HTR-8/SVneo (cell line): Measurements from ENCODE around the gene CNBP.
A peak's percentile ranks its signal among the peaks of the same experiment; 100 is the strongest.
"Not testable (repeated sequence)": the region's sequence is repeated elsewhere in the genome, so short reads cannot be mapped to it uniquely, and the experiment has no call there.

Source experiments
- DNase-seq: peaks from one replicate; pipeline ENCODE4 v3.0.0; 2011; ENCODE audit warnings: low spot score, mixed read lengths; ENCODE audit not compliant: insufficient read length
- FAIRE-seq: peaks from 2 replicates; lab custom pipeline; 2011; peaks lifted over from hg19 to GRCh38; lab: Jason Lieb, UNC

The CNBP gene

GRCh38 chr3:129136275-129136674 lies 47.4 kb downstream of the CNBP start:
- DNase-seq, FAIRE-seq: not testable (repeated sequence)

GRCh38 chr3:129132097-129132866 lies 51.4 kb downstream of the CNBP start:
- FAIRE-seq: no peak
- no peak for DNase-seq

- DNase-seq (no peak), FAIRE-seq (peak; percentile 52)
These were observed 52.1 kb downstream of the CNBP start for GRCh38 chr3:129131465-129132088.

GRCh38 chr3:129130291-129130813 lies 53.3 kb downstream of the CNBP start:
- FAIRE-seq: no peak
- DNase-seq: no peak

- DNase-seq (no peak), FAIRE-seq (no peak)
These were observed 55.1 kb downstream of the CNBP start for GRCh38 chr3:129128357-129129155.

GRCh38 chr3:129126726-129127280 lies 56.9 kb downstream of the CNBP start:
- DNase-seq (no peak), FAIRE-seq (no peak)

GRCh38 chr3:129123314-129124060 lies 60.2 kb downstream of the CNBP start:
- FAIRE-seq: no peak
- no peak for DNase-seq

- no peak for DNase-seq
- FAIRE-seq: no peak
These were observed 61.2 kb downstream of the CNBP start for GRCh38 chr3:129122412-129123011.

GRCh38 chr3:129121792-129122411 lies 61.8 kb downstream of the CNBP start, which contains the start of gene RAB43:
Gene RAB43, minus strand, starts transcription at chr3:129121804. Its CDS starts 315 bp downstream, at chr3:129121489.
- FAIRE-seq (peak; percentile 98), DNase-seq (peak; percentile 95)

GRCh38 chr3:129121016-129121791 lies 62.5 kb downstream of the CNBP start:
- no peak for DNase-seq
- no peak for FAIRE-seq

GRCh38 chr3:129120254-129121004 lies 63.3 kb downstream of the CNBP start:
- DNase-seq (peak; percentile 95), FAIRE-seq (peak; percentile 78)

GRCh38 chr3:129119365-129120100 lies 64.2 kb downstream of the CNBP start:
- FAIRE-seq: no peak

GRCh38 chr3:129118745-129119144 lies 65.0 kb downstream of the CNBP start:
- FAIRE-seq: no peak
- DNase-seq: no peak

More at GRCh38 chr3:129119365-129120100, 64.2 kb downstream of the CNBP start:
- no peak for DNase-seq
